COR-L47 (cell line): Measurements from ENCODE around the gene TMCO4.
"Not testable (repeated sequence)": the region's sequence is repeated elsewhere in the genome, so short reads cannot be mapped to it uniquely, and the experiment has no call there.

ENCODE experiments used
- DNase-seq: peaks from one replicate; lab custom pipeline; 2025; lab: John Stamatoyannopoulos, UW

TMCO4 gene

GRCh38 chr1:19799230-19800075 is at the start of gene TMCO4:
Gene TMCO4, minus strand, starts transcription at chr1:19799916. Its CDS starts 19,158 bp downstream, at chr1:19780758.
- DNase-seq: no peak

GRCh38 chr1:19849307-19849706 is 49.6 kb upstream of the TMCO4 start:
- DNase-seq: not testable (repeated sequence)

DNA sequence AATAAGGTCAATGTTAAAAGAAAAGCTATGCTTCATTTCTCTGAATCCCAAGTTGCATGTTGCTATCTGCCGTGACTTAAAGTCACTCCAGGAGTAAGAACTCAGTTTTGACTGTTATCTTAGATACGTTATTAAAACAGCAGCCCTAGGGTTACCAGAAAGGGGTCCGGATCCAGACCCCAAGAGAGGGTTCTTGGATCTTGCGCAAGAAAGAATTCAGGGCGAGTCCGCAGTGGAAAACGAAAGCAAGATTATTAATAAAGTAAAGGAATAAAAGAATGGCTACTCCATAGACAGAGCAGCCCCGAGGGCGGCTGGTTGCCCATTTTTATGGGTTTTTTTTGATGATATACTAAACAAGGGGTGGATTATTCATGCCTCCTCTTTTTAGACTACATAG is 47.6 kb upstream of the TMCO4 start:
- DNase-seq: not testable (repeated sequence)

DNA sequence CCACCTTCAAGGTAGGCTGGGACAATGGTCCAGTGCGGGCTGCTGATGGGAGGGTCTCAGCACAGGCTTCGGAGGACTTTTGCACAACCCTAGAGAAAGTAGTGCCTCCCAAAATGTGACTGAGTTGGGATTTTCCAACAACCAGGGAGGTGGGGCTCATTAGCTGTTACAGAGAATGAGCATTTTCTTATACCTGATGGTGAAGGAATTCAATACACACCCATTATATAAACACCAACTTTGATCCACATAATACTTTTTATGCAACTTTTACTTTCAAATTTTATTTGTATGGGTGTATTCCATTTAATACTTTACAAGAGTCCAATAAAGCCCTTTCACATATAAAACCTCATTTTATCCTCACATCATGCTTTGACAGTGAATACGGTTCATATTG is 46.6 kb upstream of the TMCO4 start:
- DNase-seq: no peak

DNA sequence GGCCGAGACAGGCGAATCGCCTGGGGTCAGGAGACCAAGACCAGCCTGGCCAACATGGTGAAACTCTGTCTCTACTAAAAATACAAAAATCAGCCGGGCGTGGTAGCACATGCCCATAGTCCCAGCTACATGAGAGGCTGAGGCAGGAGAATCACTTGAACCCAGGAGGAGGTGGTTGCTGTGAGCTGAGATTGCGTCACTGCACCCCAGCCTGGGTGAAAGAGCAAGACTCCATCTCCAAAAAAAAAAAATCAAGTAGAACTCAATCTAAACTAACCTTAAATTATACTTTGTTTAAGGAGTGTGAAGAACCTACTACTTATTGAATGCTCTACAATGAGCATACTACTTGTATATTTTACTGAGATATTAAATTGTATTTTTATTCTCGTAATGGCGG is 45.8 kb upstream of the TMCO4 start:
- DNase-seq: no peak

DNA sequence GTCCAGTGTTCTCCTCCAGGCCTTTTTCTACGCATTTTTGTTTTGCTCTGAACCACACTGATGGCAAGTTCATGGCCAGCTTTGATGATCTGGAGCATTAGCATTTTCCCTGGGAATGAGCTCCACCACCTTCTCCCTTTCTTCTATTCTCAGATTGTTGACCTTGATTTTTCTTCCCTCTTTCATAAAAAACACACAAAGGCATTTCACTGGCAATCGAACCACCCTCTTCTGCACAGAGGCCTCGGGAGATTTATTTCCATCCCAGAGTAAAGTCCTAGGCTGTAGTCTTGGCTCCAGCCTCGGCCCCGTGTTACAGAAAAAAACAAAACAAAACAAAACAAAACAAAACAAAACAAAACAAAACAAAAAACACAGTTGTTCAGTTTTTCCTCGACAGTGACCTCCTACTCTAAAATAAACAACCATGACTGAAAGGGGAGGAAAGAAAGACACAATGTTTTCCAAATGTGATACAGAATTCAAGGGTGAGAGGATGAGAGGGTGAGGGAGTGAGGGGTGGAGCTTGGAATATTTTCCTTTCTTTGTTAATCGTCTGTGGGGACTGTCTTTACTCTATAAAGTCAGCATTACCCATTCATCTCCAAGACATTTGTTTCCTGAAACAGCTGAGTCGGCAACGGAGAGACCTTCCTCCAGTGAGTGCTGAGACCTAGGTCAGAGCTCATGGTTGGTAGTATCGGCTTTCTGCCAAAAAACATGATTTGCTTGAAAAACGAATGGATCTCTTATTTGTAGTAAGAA is 45.2 kb upstream of the TMCO4 start:
- DNase-seq: no peak

DNA sequence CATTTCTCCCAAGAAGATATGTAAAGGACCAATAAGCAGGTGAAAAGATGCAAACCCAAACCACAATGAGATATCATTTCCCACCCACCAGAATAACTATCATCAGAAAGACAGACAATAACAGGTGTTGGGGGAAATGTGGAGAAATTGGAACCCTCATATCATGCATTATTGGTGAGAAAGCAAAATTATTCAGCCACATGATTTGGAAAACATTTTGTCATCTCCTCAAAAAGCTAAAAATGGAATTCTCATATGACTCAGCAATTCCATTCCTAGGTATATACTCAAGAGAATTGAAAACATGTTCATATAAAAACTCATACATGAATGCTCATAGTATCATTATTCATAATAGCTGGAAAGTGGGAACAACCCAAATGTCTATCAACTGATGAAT is 40.5 kb upstream of the TMCO4 start:
- DNase-seq: no peak

GRCh38 chr1:19837866-19838265 is 38.1 kb upstream of the TMCO4 start:
- DNase-seq: no peak

- DNase-seq: no peak
These were observed 35.9 kb upstream of the TMCO4 start for GRCh38 chr1:19835578-19835977.

DNA sequence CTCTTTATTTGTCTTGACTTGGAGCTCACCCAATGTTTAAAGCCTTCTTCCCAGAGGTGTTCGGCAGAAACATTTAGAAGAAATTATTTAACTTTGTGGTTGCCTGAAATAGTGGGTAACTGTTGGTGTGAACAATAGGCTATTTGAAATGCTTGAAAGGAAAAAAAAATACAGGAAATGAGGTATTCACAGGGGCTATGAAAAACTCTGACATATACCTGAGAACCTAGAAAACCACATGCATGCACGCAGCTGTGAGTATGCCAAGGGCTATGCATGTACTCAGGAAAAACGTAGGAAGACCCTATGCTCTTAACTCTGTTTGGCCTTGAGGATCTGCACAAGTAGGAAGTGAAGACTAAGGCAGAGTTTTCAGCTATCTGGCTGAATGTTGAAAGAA is 31.7 kb upstream of the TMCO4 start:
- DNase-seq: no peak

DNA sequence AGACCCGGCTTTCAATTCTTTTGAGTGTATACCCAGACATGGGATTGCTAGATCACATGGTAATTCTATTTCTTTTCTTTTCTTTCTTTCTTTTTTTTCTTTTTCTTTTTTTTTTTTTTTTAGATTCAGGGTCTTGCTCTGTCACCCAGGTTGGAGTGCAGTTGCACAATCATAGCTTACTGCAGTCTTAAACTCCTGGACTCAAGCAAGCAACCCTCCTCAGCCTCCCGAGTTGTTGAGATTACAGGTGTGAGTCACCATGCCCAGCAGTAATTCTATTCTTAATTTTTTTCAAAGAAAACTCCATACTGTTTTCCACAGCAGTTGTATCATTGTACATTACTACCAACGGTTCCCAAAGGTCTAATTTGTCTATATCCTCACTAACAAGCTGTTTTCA is 28.8 kb upstream of the TMCO4 start:
- DNase-seq: no peak

DNA sequence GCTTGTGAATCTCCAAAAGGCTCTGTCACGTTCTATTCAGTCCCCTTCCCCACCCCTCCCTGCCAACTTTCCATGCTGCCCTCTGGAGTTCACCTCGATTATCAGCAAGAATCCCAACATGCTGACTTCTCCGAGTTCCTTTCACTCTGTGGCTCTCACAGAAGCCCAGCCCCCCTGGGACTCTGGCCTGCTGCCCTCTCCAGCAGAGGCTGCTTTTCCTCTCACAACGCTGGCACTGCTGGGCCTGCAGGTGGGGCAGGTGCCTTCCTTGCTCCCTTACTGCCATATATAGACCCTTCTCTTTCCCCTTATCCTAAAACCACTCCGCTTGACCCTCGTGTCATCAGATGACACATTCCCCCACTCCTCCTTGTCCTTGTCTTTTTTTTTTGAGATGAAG is 25.6 kb upstream of the TMCO4 start:
- no peak for DNase-seq

GRCh38 chr1:19824541-19824940 is 24.8 kb upstream of the TMCO4 start:
- no peak for DNase-seq

DNA sequence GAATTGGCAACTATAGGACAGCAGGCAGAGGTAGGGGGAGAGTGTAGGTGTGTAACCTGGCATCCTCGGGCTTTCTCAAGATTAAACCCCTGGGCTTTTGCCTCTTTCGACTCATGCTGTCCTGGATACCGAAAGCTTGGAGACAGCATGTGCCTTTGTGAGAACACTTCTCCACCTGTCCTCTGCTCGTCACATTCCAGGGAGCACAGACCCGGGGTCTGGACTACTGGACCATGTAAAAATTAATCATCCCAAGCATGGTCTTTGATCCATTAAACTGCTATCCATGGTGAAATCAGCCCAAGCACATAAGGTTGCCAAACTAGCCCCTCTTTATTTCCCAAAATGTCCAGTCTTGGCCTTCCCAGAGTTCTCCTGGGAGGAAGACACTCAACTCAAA is 24.3 kb upstream of the TMCO4 start:
- DNase-seq: no peak

DNA sequence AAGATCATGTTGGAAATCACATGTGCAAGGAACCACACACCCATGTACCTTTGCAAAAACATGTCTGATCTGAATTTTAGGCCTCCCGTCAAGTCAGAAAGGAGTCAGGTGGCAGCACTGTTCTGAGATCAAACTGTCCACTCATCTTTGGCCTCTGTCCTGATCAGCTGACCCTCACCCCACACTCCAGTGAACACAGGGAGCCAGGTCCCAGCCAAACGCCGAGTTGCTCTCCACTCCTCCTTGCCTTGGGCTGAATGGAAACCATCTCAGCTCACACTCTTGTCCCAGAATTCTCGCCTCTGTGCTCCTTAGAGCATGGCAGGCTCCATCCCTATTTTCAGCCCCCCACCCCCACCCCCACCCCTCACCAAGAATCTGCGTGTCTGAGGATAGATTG is 20.0 kb upstream of the TMCO4 start:
- DNase-seq: no peak

GRCh38 chr1:19818324-19818723 is 18.6 kb upstream of the TMCO4 start:
- no peak for DNase-seq

DNA sequence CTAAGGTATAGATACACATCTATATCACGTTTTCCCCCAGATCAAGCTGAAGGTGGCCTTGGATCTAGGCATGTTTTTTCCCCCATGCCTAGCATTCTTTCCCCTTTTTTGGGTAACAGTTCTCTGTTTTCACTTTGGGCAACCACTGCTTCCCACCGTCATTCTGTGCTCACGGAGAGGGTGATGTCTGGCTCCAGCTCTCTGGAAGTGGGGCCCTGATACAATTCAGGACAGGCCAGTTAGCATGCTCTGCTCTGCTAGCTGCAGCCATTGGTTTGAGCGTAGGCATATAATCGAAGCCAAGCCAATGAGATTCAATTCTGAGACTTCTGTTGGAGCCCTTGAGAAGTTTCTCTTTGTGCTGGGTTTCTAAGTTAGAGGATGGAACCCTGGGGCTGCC is 17.4 kb upstream of the TMCO4 start:
- no peak for DNase-seq

DNA sequence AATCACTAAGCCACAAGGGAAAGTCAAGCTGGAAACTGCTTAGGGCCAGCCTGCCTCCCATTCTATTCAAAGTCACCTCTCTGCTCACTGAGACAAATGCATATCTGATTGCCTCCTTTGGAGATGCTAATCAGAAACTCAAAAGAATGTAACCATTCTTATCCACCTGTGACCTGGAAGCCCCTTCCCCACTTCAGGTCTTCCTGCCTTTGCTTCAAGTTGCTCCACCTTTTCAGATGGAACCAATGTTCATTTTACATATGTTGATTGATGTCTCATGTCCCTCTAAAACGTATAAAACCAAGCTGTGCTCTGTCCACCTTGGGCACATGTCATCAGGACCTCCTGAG is 17.0 kb upstream of the TMCO4 start:
- not testable (repeated sequence) for DNase-seq

DNA sequence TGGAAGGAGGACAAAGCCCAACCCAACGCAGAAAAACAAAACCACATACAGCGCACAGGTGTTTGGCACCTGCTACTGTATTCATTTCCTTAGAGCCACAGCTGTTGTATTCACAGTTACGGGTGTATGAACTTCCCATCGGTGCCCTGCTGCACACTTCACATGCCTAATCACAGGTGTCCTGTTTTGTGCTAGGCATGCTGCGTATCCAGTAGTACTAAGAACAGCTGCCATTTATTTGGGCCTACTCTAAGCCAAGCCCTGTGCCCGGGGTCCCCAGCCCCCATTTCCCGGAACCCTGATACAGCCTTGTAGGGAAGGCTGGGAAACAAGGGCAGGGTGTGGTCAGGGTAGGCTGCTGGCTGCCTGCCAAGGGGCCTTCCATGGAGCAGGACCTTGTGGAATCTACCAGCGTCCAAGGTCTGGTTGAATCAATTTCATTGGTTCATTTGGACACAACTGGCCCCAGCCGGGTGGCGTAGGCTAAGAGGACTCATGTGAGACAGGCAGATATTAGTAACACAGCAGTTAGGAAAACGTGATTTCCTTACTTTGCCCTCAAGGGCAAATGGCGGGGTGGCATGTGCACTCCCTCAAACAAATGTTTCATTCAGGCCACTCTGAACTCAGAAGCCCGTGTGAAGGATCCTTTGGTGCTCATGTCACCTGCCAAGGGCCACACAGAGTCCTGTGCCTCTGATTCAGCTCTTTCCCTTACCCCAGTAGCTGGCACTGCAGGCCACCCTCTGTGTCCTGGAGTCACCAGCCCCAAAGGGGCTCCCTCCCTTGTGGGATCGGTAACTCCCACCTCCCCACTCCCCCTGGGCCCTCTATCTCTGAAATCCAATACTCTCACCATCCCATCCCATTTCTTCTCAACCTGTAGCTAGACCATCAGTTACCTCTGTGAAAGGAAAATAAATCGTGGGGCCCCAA is 16.4 kb upstream of the TMCO4 start:
- DNase-seq: peak; percentile 89

DNA sequence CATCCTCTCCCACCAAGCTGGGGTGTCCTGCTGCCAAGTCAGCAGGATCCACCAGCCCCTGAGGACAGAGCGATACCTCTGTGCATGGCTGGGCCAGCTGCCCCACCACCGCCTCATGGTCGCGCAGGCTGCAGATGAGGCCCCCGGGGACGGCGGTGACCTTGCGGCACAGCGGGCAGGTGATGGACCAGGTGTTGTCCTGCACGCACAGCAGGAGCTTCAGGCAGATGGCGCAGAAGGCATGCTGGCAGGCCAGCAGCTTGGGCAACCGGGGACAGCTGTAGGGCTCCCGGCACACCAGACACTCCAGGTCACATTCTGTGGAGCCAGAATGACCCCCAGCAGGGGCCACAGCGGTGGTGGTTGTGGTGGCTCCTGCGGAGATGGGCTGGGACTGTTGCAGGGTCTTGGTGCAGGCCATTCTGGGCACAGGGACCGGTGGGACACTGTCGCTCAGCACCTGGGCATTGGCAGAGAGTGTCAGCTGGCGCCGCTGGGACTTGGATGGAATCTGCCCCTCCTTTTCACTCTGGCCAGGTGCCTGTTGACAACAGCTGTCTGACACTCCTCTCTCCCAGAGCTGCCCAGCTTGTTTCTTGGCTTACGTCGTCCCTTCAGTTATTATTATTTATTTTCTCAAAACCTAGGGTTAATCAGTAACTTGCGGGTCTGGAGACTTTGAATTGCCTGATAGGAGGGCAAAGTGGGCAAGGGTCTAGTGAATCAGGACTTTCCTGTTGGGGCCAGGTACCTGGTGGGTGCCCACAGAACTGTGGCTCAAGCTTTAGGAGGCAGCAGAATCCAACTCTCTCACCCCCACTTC is 15.2 kb upstream of the TMCO4 start, which contains the start of gene RNF186:
Gene RNF186 (minus strand): TSS at position 603 of the 823 bp plus-strand sequence. CDS start 182 bp downstream, at position 421.
- peak; percentile 83 for DNase-seq

- DNase-seq: no peak
These were observed 14.5 kb upstream of the TMCO4 start for GRCh38 chr1:19814244-19814661.
